Peyer's patch (tissue), 4 donors: Measurements from ENCODE around the gene PARP1.

Experiments
- CTCF ChIP-seq, 6 experiments: fragments of 450-650 bp in 4 of 6; fragments of 200-600 bp in 2 of 6; sonication (generic) in 1 of 6; IDR thresholded peaks; one replicate each; pipeline ENCODE4 v1.5.1; 2017 to 2019; ENCODE audit warnings: antibody characterized with exemption in 6 of 6, mild to moderate bottlenecking in 3 of 6, moderate library complexity in 1 of 6
- POLR2A ChIP-seq, 2 donors: fragments of 450-650 bp; IDR thresholded peaks; one replicate each; pipeline ENCODE4 v1.5.1; 2017; ENCODE audit warnings: antibody characterized with exemption in 2 of 2, mild to moderate bottlenecking in 2 of 2, moderate library complexity in 2 of 2

DNA sequence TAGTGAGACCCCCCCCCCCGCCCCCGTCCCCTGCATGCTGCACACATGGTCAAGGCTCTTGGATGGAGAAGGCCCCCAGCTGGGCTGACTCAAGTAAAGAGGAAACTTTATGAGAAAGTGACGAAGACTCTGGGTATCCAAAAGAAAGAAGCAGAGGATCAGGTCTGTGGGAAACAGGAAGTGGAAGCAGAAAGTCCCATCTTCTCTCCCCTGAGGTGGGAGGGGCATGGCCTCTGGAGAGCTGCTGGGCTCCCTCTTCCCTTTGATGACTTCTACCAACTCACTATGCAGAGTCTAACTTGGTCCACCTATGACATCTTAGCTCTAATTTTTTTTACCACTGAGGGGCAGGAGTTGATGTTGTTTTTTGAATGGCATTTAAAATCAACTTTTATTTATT lies 56.2 kb downstream of the PARP1 start:
- TF ChIP-seq CTCF (IDR thresholded peaks at IDR 0.05) (no peak), POLR2A (IDR thresholded peaks at IDR 0.05) (no peak)
